ENCODE measurements around the gene USO1.

- no peak for TF ChIP-seq EZH2 (IDR thresholded peaks at IDR 0.05; ENCODE audit: borderline replicate concordance, low read depth, low read length, severe bottlenecking)
- TF ChIP-seq CTCF (IDR thresholded peaks at IDR 0.05; ENCODE audit: borderline replicate concordance, extremely low read depth, low read length, poor library complexity, severe bottlenecking) = no peak
Measured at GRCh38 chr4:75705198-75705977, 19.0 kb upstream of the USO1 start.
